Transverse colon (tissue), 4 donors: ENCODE measurements around the gene SLMAP.

Source experiments
- POLR2AphosphoS5 ChIP-seq, 3 donors: sonication (generic); formaldehyde crosslinking; IDR thresholded peaks; one replicate each; pipeline ENCODE4 v1.6.1; 2016; ENCODE audit warnings: antibody characterized with exemption in 3 of 3
- TF ChIP-seq, protein P1 (sequence below), 5 experiments: fragments of 200-600 bp in 3 of 5; fragments of 450-650 bp in 2 of 5; sonication (generic) in 3 of 5; IDR thresholded peaks; 1 replicate in 2 of 5; 2 replicates in 3 of 5; pipeline ENCODE4 v1.5.1; 2016 to 2017; ENCODE audit warnings: antibody characterized with exemption in 5 of 5, inconsistent platforms in 3 of 5, mild to moderate bottlenecking in 2 of 5, moderate library complexity in 1 of 5

DNA sequence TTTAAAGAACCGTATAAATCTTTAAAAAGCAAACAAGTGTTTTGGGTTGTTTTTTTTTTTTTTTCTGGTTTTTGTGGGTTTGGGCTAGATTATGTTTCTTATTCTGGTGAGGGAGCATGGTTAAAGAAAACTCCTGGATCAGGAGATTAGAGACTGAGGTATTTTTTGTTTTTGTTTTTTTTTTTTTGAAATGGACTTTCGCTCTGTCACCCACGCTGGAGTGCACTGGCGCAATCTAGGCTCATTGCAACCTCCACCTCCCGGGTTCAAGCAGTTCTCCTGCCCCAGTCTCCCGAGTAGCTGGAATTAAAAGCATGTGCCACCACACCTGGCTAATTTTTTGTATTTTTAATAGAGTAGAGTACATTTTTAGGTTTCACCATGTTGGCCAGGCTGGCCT is 95.2 kb downstream of the SLMAP start:
- no peak for TF ChIP-seq POLR2AphosphoS5 (IDR thresholded peaks at IDR 0.05)
- TF ChIP-seq, protein P1, sequence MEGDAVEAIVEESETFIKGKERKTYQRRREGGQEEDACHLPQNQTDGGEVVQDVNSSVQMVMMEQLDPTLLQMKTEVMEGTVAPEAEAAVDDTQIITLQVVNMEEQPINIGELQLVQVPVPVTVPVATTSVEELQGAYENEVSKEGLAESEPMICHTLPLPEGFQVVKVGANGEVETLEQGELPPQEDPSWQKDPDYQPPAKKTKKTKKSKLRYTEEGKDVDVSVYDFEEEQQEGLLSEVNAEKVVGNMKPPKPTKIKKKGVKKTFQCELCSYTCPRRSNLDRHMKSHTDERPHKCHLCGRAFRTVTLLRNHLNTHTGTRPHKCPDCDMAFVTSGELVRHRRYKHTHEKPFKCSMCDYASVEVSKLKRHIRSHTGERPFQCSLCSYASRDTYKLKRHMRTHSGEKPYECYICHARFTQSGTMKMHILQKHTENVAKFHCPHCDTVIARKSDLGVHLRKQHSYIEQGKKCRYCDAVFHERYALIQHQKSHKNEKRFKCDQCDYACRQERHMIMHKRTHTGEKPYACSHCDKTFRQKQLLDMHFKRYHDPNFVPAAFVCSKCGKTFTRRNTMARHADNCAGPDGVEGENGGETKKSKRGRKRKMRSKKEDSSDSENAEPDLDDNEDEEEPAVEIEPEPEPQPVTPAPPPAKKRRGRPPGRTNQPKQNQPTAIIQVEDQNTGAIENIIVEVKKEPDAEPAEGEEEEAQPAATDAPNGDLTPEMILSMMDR (IDR thresholded peaks at IDR 0.05): no peak
